Measurements from ENCODE around the gene WDFY4. TPM values are rescaled to one million over a fixed set of nuclear protein-coding genes. Genes with fewer than 3 reads are reported as not detected.

Gene WDFY4
- total RNA-seq, 1 donor from 2014 or later: not detected

DNA sequence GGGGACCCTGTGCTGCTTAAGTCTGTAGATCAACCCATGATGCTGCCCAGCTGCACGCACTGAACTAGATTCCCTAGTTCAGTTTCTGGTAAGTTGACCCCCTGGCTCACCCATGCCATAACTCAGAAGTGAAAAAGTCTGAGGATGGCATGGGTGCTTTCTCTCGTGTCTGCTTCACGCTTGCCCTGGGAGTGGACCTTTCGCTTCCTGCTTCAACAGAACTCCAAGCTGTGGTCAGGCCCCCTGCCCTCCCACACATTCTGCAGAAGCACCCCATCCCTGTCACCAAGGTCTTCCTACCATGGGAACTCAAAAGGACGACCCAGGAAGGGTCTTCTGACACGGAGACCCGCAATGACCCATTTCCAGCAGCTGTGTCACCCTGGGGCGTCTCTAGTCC, 215.1 kb downstream of the WDFY4 start:
- H3K27me3 ChIP-seq: no peaks in the 10 kb centered on the region
- DNase-seq (ENCODE audit: low spot score): no peak

DNA sequence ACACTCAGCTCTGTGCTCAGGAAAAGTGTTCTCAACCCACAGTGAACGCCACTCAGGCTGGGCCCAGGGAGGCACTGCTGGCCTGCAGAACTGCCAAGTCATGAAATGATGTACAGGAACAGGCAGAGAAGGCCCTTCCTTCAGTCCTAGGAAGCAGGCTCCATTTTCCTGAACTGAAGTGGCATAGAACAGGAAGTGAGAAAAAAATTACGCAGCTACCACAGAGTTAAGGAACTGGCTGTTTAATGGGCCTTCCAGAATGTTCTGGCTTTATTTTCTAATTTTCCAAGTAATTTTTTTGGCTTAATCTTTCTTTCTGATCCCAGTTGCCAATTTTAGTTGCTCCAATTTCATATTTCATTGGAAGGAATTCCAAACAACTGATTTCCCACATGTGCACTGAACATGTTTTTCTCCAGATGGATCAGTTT, 215.7 kb downstream of the WDFY4 start:
- Histone ChIP-seq H3K9ac (no peak overlapping the region), H3K27me3 (no peaks in the 10 kb centered on the region), H3K9me3 (ENCODE audit: low read depth) (no peaks in the 10 kb centered on the region), H3K27ac (no peak overlapping the region), H3K4me2 (no peak overlapping the region), H3K4me3 (no peak overlapping the region), H2AFZ (replicated peaks) (no peak overlapping the region), H3K36me3 (no peaks in the 10 kb centered on the region), H3K4me1 (no peaks in the 10 kb centered on the region), H4K20me1 (ENCODE audit: low read depth) (no peaks in the 10 kb centered on the region), H3K79me2 (ENCODE audit: low read depth) (no peaks in the 10 kb centered on the region), H3F3A (ENCODE audit: low read depth) (no peaks in the 10 kb centered on the region)
- Mint-ChIP-seq H3K36me3 (no peaks in the 10 kb centered on the region), H3K4me1 (no peaks in the 10 kb centered on the region), H3K27me3 (ENCODE audit: insufficient read depth, low read depth) (peaks cover 5% of the 10 kb centered on the region), H3K9me3 (no peaks in the 10 kb centered on the region), H3K27ac (no peak overlapping the region), H3K4me3 (no peak overlapping the region)
- DNase-seq (ENCODE audit: low spot score): no peak
- no peak for TF ChIP-seq EZH2phosphoT487 (IDR thresholded peaks at IDR 0.05)
- TF ChIP-seq, protein P1, sequence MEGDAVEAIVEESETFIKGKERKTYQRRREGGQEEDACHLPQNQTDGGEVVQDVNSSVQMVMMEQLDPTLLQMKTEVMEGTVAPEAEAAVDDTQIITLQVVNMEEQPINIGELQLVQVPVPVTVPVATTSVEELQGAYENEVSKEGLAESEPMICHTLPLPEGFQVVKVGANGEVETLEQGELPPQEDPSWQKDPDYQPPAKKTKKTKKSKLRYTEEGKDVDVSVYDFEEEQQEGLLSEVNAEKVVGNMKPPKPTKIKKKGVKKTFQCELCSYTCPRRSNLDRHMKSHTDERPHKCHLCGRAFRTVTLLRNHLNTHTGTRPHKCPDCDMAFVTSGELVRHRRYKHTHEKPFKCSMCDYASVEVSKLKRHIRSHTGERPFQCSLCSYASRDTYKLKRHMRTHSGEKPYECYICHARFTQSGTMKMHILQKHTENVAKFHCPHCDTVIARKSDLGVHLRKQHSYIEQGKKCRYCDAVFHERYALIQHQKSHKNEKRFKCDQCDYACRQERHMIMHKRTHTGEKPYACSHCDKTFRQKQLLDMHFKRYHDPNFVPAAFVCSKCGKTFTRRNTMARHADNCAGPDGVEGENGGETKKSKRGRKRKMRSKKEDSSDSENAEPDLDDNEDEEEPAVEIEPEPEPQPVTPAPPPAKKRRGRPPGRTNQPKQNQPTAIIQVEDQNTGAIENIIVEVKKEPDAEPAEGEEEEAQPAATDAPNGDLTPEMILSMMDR (IDR thresholded peaks at IDR 0.05): no peak
- TF ChIP-seq EZH2 (IDR thresholded peaks at IDR 0.05): no peak

More for the DNA sequence above, 215.1 kb downstream of the WDFY4 start:
- Histone ChIP-seq H3K4me1 (peaks cover 4% of the 10 kb centered on the region), H3K9ac (no peak overlapping the region), H3K27ac (no peak overlapping the region), H3K9me3 (ENCODE audit: low read depth) (no peaks in the 10 kb centered on the region), H2AFZ (replicated peaks) (no peak overlapping the region), H4K20me1 (ENCODE audit: low read depth) (no peaks in the 10 kb centered on the region), H3K4me2 (no peak overlapping the region), H3F3A (ENCODE audit: low read depth) (no peaks in the 10 kb centered on the region), H3K4me3 (no peak overlapping the region), H3K79me2 (ENCODE audit: low read depth) (no peaks in the 10 kb centered on the region), H3K36me3 (no peaks in the 10 kb centered on the region)
- TF ChIP-seq, protein P1 (IDR thresholded peaks at IDR 0.05): no peak
- no peaks in the 10 kb centered on the region for H3K36me3 Mint-ChIP-seq
- H3K27me3 Mint-ChIP-seq (ENCODE audit: insufficient read depth, low read depth): peaks cover 2% of the 10 kb centered on the region
- no peak overlapping the region for H3K4me3 Mint-ChIP-seq
- H3K27ac Mint-ChIP-seq: no peak overlapping the region
- H3K9me3 Mint-ChIP-seq: no peaks in the 10 kb centered on the region
- no peaks in the 10 kb centered on the region for H3K4me1 Mint-ChIP-seq

DNA sequence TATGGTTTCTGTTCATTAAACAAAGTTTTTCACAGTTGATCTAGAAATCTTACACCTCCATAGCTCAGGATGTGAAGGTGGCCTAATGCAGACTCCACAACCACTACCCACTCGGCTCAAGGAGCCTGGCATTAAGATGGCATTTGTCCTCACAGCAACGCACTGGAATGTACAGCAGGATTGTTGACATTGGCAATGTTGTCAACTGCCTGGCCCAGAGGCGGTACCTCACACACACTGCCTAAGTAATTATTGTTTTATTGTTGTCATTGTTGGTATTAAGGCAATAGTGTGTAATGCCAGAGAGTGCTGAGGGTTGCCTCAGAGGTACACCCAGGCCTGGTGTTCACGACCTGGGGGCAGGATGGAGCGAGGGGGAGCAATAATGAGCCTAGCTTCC, 216.6 kb downstream of the WDFY4 start:
- Mint-ChIP-seq H3K4me1 (no peaks in the 10 kb centered on the region), H3K27me3 (ENCODE audit: insufficient read depth, low read depth) (peaks cover 5% of the 10 kb centered on the region), H3K27ac (no peak overlapping the region), H3K4me3 (no peak overlapping the region), H3K9me3 (no peaks in the 10 kb centered on the region), H3K36me3 (no peaks in the 10 kb centered on the region)
- Histone ChIP-seq H4K20me1 (ENCODE audit: low read depth) (no peaks in the 10 kb centered on the region), H3K9me3 (ENCODE audit: low read depth) (no peaks in the 10 kb centered on the region), H3K4me1 (no peaks in the 10 kb centered on the region), H3K79me2 (ENCODE audit: low read depth) (no peaks in the 10 kb centered on the region), H3K27ac (no peak overlapping the region), H3F3A (ENCODE audit: low read depth) (no peaks in the 10 kb centered on the region), H3K4me3 (no peak overlapping the region), H3K36me3 (no peaks in the 10 kb centered on the region), H2AFZ (replicated peaks) (no peak overlapping the region), H3K9ac (no peak overlapping the region), H3K4me2 (no peak overlapping the region), H3K27me3 (no peaks in the 10 kb centered on the region)
- no peak for DNase-seq (ENCODE audit: low spot score)
- TF ChIP-seq EZH2 (IDR thresholded peaks at IDR 0.05) (no peak), EZH2phosphoT487 (IDR thresholded peaks at IDR 0.05) (no peak)
- TF ChIP-seq, protein P1 (IDR thresholded peaks at IDR 0.05): no peak
